HG02870 (cell line): ENCODE results near the gene STRN.
"Not testable (repeated sequence)": the region's sequence is repeated elsewhere in the genome, so short reads cannot be mapped to it uniquely, and the experiment has no call there.

Source experiments
- ATAC-seq: cut with Tn5 transposase; IDR thresholded peaks from one replicate; pipeline ENCODE4 v1.9.1; 2021; ENCODE audit warnings: mild to moderate bottlenecking, moderate library complexity; ENCODE audit not compliant: unreplicated experiment

Gene STRN

GRCh38 chr2:36964496-36965058 lies 1.8 kb downstream of the STRN start:
- ATAC-seq: no peak

DNA sequence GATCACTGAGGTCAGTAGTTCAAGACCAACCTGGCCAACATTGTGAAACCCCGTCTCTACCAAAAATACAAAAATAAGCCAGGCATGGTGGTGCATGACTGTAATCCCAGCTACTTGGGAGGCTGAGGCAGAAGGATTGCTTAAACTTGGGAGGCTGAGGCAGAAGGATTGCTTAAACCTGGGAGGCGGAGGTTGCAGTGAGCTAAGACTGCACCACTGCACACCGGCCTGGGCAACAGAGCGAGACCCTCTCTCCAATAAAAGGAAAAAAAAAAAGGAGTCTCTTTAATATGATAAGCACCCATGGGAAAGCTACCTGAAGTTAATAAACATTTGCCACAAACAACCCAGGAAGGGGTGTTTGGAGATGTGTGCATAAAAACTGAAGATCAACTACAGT lies 2.6 kb downstream of the STRN start:
- ATAC-seq: no peak

DNA sequence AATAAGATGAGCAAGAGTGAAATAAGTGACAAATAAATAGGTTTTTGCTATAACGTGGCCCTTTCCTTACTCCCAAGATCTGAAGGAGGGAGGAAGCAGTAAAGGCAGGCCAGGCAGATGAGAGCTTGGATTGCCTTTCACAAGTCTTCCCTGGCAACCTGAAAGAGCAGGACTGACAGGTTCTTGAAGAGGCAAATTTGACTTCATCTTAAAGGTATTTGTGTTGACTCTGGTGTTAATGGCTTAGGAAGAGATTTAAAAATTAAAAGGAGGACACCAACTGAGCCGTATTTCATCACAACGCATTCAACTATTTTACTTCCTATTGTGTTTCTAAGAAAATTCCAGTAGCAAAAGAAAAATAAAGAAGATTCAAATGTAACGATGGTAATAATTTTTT lies 3.2 kb downstream of the STRN start:
- no peak for ATAC-seq

DNA sequence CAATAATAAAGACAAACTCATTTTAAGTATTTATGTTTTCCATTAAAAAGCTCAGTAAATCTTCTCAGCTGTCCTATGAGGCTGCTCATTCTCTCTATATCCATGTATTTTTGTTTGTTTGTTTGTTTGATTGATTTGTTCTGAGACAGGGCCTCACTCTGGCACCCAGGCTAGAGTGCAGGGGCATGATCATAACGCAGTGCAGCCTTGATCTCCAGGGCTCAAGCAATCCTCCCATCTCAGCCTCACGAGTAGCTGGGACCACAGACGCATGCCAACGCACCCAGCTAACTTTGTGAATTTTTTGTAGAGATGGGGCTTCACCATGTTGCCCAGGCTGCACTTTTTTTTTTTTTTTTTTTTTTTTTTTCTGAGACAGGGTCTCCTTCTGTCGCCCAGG lies 5.6 kb downstream of the STRN start:
- no peak for ATAC-seq

- no peak for ATAC-seq
These were observed 6.2 kb downstream of the STRN start for GRCh38 chr2:36960005-36960675.

- ATAC-seq: no peak
These were observed 11.2 kb downstream of the STRN start for GRCh38 chr2:36954977-36955607.

GRCh38 chr2:36952748-36953197 lies 13.6 kb downstream of the STRN start:
- no peak for ATAC-seq

- ATAC-seq: no peak
These were observed 14.8 kb downstream of the STRN start for GRCh38 chr2:36951574-36951973.

DNA sequence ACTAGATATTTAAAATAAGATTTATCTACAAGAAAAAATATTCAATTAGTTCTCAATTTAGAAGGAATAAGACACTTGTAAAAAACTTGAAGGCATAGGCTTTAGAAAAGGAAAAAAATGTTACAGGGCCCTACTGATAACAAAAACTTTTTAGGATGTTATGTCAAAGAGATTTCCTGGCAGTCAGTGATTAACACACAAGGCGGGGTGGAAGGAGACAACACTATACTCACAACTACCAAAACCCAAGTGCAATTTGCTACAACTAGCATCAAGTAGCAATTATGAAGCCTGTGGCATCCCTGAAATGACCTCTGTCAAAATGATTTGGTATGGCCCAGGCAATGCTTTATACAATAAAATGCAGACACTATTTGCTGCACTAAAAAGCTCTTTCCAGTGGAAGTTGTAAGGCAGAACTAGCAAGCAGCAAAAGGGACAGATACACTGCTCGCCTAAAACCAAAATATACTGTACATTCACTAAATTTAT lies 15.3 kb downstream of the STRN start:
- no peak for ATAC-seq

DNA sequence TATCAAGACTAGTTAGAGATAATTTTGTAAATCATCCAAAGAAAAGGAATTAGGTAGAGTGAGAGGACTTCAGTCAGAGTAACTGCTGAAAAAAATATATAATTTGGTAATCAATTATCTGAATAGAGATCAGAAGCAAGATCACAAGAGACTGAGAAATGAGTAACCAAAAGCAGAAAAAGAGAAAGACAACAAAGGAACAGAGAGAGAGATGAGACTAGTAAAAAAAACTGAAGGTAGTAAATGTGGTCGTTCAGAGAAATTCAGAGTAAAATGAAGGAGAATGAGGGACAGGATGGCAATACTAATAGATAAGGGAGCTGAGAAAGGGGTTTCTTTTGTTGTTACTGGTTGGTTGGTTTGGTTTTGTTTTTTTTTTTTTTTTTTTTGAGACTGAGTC lies 16.5 kb downstream of the STRN start:
- no peak for ATAC-seq

DNA sequence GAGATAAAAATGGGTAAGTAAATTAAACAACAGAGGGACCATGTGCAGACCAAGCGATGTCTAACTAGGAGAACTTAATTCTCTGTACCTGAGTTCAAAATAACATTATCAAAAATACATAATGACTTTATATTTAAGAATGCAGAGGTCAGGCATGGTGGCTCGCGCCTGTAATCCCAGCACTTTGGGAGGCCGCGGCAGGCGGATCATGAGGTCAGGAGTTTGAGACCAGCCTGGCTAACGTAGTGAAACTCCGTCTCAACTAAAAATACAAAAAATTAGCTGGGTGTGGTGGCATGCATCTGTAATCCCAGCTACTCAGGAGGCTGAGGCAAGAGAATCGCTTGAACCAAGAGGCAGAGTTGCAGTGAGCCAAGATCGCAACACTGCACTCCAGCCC lies 21.1 kb downstream of the STRN start:
- not testable (repeated sequence) for ATAC-seq

DNA sequence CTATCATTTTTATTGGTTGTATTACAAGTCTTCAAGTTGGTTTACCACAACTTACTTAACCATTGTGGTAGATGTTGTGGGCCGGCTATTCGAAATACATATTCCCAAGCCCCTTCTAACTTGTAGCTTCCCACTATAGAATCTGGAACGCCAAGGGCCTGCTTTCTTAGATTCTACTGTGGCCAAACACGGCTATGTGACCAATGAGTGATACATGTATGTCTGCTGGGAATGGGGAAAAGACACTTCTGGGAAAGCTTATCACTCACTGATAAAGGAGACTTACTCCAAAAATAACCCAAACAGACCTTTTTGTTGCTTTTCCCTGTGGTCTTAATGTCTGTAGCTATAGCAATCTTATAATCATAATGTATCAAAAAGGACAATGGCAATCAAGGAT lies 24.5 kb downstream of the STRN start:
- no peak for ATAC-seq

- not testable (repeated sequence) for ATAC-seq
These were observed 29.8 kb downstream of the STRN start for GRCh38 chr2:36936526-36936925.

GRCh38 chr2:36931688-36932087 lies 34.6 kb downstream of the STRN start:
- not testable (repeated sequence) for ATAC-seq

DNA sequence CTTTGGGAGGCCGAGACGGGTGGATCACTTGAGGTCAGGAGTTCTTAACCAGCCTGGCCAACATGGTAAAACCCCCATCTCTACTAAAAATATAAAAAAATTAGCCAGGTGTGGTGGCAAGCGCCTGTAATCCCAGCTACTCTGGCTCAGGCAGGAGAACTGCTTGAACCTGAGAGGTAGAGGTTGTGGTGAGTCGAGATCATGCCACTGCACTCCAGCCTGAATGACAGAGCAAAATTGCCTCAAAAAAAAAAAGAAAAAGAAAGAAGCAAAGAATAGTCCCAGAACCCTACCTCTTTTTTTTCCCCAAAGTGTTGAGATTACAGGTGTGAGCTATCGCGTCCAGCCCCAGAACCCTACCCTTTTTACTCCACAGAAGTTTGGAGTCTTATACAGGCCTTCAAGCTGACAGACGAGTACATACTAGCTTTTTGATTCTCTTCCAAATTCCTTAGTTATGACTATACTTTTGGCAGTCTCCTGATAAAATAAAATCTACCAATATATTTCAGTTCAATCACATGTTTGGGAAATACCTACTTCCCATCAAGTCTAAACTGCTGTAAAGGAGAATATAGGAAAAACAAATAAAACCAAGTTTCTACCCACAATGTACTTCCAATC lies 35.4 kb downstream of the STRN start:
- ATAC-seq: not testable (repeated sequence)

DNA sequence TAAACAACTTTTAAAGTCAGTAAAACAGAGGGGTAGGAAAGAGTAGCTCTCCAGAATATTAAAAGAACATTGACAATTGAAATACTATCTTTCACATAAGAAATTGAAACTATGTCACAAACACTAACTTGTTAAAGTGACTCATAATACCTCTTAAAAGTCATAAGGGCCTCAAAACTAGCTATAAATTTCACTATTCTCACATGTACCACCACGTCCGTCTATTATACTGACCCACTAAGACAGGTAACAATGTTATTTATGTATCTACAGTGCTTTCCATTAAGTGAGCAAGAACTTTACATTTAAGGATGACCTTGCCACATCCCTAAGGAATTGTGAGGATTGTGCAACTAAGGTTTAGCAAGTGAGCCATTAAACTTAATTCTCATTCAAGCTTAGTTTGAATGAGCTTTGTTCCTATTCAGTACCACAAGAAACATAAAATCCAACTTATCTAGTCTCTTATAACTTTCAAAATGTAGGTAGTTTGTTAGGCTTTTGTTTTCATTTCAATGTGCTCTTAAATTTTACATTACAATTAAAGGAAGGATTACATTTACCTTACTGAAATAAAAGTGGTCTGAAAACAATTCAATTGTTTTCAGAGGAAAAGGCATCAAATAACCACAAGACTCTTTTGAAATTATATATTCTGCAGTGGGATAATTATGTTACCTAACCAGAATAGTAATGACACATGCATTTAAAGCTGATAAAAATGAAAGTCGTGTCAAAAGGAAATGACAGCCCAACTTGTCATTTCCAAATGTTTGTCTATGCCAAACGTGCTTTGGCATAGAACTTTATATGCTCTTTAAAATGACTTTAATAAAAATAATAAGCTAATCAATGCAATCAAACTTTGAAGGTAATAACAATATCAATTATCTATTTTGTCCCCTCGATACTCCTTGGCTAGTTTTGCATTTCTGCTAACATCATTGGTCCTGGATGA lies 39.9 kb downstream of the STRN start:
- ATAC-seq: not testable (repeated sequence)

GRCh38 chr2:36922629-36923028 lies 43.7 kb downstream of the STRN start:
- not testable (repeated sequence) for ATAC-seq

GRCh38 chr2:36921984-36922383 lies 44.4 kb downstream of the STRN start:
- ATAC-seq: no peak

GRCh38 chr2:36919041-36919837 lies 47.1 kb downstream of the STRN start:
- no peak for ATAC-seq

DNA sequence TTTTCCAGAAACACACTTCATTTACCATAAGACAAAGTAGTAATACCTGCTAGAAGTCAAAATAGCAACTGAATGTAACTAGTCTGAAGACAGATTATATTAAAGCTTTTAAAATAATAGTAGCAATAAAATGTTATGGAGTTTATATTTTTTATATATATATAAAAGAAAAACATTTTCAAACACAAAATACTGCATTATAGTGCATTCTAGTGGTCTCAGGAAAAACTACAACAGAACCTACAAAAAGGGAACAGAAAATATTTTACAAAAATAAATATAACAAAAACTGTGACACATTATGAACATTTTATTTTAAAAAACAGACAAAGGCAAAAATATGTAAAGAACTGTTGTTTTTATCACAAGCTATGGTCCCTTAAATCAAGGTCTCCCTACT lies 48.0 kb downstream of the STRN start:
- ATAC-seq: no peak
